ENCODE results near the gene FRRS1. TPM values are rescaled to one million over a fixed set of nuclear protein-coding genes. Genes with fewer than 3 reads are reported as not detected.

FRRS1 gene
- total RNA-seq, 1 experiment from 2014 or later, result 39.1 TPM

- CTCF ChIA-PET, result no interaction called here
- intact Hi-C loops (cut with micrococcal nuclease; ENCODE audit: unreplicated experiment), result no loop called here
- H3K4me3 Mint-ChIP-seq (ENCODE audit: low read depth, unreplicated experiment), result no peak overlapping the region
- no peak for TF ChIP-seq CTCF (IDR thresholded peaks at IDR 0.05; ENCODE audit: unreplicated experiment)
- H3K36me3 Mint-ChIP-seq (ENCODE audit: insufficient read depth, unreplicated experiment), result peaks cover 5% of the 10 kb centered on the region
- H3K9me3 Mint-ChIP-seq (ENCODE audit: low read depth, unreplicated experiment), result no peaks in the 10 kb centered on the region
- BruUV-seq (replicated peaks), result no TSS peak
- no peak for DNase-seq
- H3K27me3 Mint-ChIP-seq (ENCODE audit: unreplicated experiment), result no peaks in the 10 kb centered on the region
- H3K27ac Mint-ChIP-seq (ENCODE audit: unreplicated experiment), result no peak overlapping the region
- no peaks in the 10 kb centered on the region for H3K4me1 Mint-ChIP-seq (ENCODE audit: low read depth, unreplicated experiment)
These were observed 64.2 kb downstream of the FRRS1 start for GRCh38 chr1:99702221-99702620.

GRCh38 chr1:99700020-99700419 is 66.4 kb downstream of the FRRS1 start:
- no peaks in the 10 kb centered on the region for H3K4me1 Mint-ChIP-seq (ENCODE audit: low read depth, unreplicated experiment)
- H3K27ac Mint-ChIP-seq (ENCODE audit: unreplicated experiment), result no peak overlapping the region
- H3K4me3 Mint-ChIP-seq (ENCODE audit: low read depth, unreplicated experiment), result no peak overlapping the region
- H3K9me3 Mint-ChIP-seq (ENCODE audit: low read depth, unreplicated experiment), result no peaks in the 10 kb centered on the region
- DNase-seq, result no peak
- no peak for TF ChIP-seq CTCF (IDR thresholded peaks at IDR 0.05; ENCODE audit: unreplicated experiment)
- CTCF ChIA-PET, result no interaction called here
- BruUV-seq (replicated peaks), result no TSS peak
- peaks cover 5% of the 10 kb centered on the region for H3K36me3 Mint-ChIP-seq (ENCODE audit: insufficient read depth, unreplicated experiment)
- H3K27me3 Mint-ChIP-seq (ENCODE audit: unreplicated experiment), result no peaks in the 10 kb centered on the region
- intact Hi-C loops (cut with micrococcal nuclease; ENCODE audit: unreplicated experiment), result no loop called here

GRCh38 chr1:99697580-99697979 is 68.9 kb downstream of the FRRS1 start:
- peaks cover 4% of the 10 kb centered on the region for H3K36me3 Mint-ChIP-seq (ENCODE audit: insufficient read depth, unreplicated experiment)
- no peaks in the 10 kb centered on the region for H3K4me1 Mint-ChIP-seq (ENCODE audit: low read depth, unreplicated experiment)
- intact Hi-C loops (cut with micrococcal nuclease; ENCODE audit: unreplicated experiment), result no loop called here
- DNase-seq, result no peak
- TF ChIP-seq CTCF (IDR thresholded peaks at IDR 0.05; ENCODE audit: unreplicated experiment), result no peak
- H3K27me3 Mint-ChIP-seq (ENCODE audit: unreplicated experiment), result no peaks in the 10 kb centered on the region
- H3K9me3 Mint-ChIP-seq (ENCODE audit: low read depth, unreplicated experiment), result no peaks in the 10 kb centered on the region
- no peak overlapping the region for H3K4me3 Mint-ChIP-seq (ENCODE audit: low read depth, unreplicated experiment)
- CTCF ChIA-PET, result no interaction called here
- no TSS peak for BruUV-seq (replicated peaks)
- H3K27ac Mint-ChIP-seq (ENCODE audit: unreplicated experiment), result no peak overlapping the region

- Mint-ChIP-seq H3K36me3 (ENCODE audit: insufficient read depth, unreplicated experiment) (no peaks in the 10 kb centered on the region), H3K27me3 (ENCODE audit: unreplicated experiment) (no peaks in the 10 kb centered on the region), H3K4me3 (ENCODE audit: low read depth, unreplicated experiment) (no peak overlapping the region), H3K4me1 (ENCODE audit: low read depth, unreplicated experiment) (no peaks in the 10 kb centered on the region), H3K9me3 (ENCODE audit: low read depth, unreplicated experiment) (no peaks in the 10 kb centered on the region), H3K27ac (ENCODE audit: unreplicated experiment) (no peak overlapping the region)
- no peak for TF ChIP-seq CTCF (IDR thresholded peaks at IDR 0.05; ENCODE audit: unreplicated experiment)
- DNase-seq, result no peak
- no TSS peak for BruUV-seq (replicated peaks)
- intact Hi-C loops (cut with micrococcal nuclease; ENCODE audit: unreplicated experiment), result no loop called here
- CTCF ChIA-PET, result interaction anchor here (0.6 kb wide), 1 partner anchor 776 kb away, joined by 7 read pairs; no protein-coding TSS in a partner anchor
These were observed 69.8 kb downstream of the FRRS1 start for GRCh38 chr1:99696616-99697015.
